Epidermal melanocyte (primary cell): ENCODE measurements around the gene LILRA2.
"Not testable (repeated sequence)": the region's sequence is repeated elsewhere in the genome, so short reads cannot be mapped to it uniquely, and the experiment has no call there.

Experiments used
- DNase-seq: peaks from one replicate; pipeline ENCODE4 v3.0.0; 2011; ENCODE audit warnings: low spot score; ENCODE audit not compliant: insufficient read length

Gene LILRA2

DNA sequence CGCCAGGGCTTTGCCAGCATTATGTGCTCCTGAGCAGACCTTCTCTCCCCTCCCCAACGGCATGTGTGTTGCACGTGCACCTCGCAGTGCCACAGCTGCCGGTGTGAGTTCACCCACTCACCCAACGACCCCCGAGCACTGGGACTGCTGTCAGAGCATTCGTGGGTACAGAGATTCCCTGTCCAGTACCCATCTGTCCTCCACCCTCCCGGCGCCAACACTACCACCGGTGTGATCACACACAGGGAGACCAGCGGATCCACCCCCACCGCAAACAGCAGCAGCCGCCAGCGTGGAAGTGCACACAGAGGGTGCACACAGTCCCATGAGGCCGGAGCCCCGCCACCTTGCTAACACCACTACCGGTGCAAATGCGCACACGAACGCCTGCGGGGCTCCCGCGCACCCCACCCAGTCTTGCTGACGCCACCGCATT lies 35.8 kb downstream of the LILRA2 start:
- DNase-seq = no peak

- no peak for DNase-seq
Measured at GRCh38 chr19:54612428-54612827, 38.8 kb downstream of the LILRA2 start.

GRCh38 chr19:54614726-54615125 lies 41.1 kb downstream of the LILRA2 start:
- no peak for DNase-seq

DNA sequence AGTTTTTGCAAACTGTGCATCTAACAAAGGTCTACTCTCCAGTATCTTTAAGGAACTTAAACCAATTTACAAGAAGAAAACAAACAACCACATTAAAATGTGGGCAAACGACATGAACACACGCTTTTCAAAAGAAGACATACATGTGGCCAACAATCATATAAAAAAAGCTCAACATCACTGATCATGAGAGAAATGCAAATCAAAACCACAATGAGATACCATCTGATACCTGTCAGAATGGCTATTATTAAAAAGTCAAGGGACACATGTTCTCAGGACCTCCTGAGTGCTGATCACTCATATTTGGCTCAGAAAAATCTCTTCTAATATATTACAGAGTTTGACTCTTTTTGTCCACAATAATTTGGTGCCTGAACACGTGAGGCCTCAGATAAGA lies 42.5 kb downstream of the LILRA2 start:
- no peak for DNase-seq

GRCh38 chr19:54616821-54617560 lies 43.4 kb downstream of the LILRA2 start:
- no peak for DNase-seq

- no peak for DNase-seq
Measured at GRCh38 chr19:54620464-54620863, 46.9 kb downstream of the LILRA2 start.

DNA sequence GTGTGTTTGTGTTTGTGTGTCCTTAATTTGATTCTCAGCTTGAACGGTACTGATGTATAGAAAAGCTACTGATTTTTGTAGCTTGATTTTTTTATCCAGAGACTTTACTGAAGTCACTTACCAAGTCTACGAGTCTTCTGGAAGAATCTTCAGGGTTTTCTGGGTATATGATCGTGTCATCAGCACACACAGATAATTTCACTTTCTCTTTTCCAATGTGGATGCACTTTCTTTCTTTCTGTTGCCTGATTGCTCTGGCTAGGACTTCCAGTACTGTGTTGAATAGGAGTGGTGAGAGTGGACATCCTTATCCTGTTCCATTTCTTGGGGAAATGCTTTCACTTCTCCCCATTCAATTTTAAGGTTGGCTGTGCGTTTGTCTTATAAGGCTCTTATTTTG lies 48.8 kb downstream of the LILRA2 start:
- DNase-seq = no peak

- not testable (repeated sequence) for DNase-seq
Measured at GRCh38 chr19:54624234-54624633, 50.6 kb downstream of the LILRA2 start.

- DNase-seq = not testable (repeated sequence)
Measured at GRCh38 chr19:54624934-54625730, 51.5 kb downstream of the LILRA2 start.

GRCh38 chr19:54626757-54627156 lies 53.2 kb downstream of the LILRA2 start:
- DNase-seq = no peak

- not testable (repeated sequence) for DNase-seq
Measured at GRCh38 chr19:54627912-54628311, 54.3 kb downstream of the LILRA2 start.

DNA sequence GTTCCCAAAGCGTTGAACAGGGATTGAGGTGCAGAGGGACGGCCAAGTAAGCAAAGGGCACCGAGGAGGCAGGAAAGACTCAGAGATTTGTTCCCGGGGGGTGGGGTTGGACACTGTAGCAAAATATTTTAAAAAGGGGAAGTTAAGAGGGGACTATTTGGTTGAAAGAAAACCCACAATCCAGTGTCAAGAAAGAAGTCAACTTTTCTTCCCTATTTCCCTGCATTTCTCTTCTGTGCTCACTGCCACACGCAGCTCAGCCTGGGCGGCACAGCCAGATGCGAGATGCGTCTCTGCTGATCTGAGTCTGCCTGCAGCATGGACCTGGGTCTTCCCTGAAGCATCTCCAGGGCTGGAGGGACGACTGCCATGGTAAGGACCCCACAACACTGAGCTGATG lies 56.7 kb downstream of the LILRA2 start, which contains the start of gene LILRB1:
Gene LILRB1, plus strand, starts transcription at position 223 of the 400 bp plus-strand sequence. CDS start 590 bp downstream, outside the sequence.
- not testable (repeated sequence) for DNase-seq

- no peak for DNase-seq
Measured at GRCh38 chr19:54630782-54631181, 57.2 kb downstream of the LILRA2 start.

DNA sequence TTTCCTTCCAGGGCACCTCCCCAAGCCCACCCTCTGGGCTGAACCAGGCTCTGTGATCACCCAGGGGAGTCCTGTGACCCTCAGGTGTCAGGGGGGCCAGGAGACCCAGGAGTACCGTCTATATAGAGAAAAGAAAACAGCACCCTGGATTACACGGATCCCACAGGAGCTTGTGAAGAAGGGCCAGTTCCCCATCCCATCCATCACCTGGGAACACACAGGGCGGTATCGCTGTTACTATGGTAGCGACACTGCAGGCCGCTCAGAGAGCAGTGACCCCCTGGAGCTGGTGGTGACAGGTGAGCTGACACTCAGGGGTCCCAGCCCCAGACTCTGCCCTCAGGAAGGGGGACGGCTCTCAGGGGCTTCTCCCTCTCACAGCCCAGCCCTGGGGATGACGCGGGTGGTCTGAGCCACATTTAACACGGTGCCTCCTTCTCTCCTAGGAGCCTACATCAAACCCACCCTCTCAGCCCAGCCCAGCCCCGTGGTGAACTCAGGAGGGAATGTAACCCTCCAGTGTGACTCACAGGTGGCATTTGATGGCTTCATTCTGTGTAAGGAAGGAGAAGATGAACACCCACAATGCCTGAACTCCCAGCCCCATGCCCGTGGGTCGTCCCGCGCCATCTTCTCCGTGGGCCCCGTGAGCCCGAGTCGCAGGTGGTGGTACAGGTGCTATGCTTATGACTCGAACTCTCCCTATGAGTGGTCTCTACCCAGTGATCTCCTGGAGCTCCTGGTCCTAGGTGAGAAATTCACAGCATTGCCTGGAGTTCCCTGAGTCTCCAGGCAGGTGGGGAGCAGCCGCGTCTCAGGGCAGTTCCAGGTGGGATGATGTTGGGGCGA lies 58.1 kb downstream of the LILRA2 start:
- not testable (repeated sequence) for DNase-seq

- not testable (repeated sequence) for DNase-seq
Measured at GRCh38 chr19:54632517-54632916, 58.9 kb downstream of the LILRA2 start.

- DNase-seq = no peak
Measured at GRCh38 chr19:54633401-54633800, 59.8 kb downstream of the LILRA2 start.

DNA sequence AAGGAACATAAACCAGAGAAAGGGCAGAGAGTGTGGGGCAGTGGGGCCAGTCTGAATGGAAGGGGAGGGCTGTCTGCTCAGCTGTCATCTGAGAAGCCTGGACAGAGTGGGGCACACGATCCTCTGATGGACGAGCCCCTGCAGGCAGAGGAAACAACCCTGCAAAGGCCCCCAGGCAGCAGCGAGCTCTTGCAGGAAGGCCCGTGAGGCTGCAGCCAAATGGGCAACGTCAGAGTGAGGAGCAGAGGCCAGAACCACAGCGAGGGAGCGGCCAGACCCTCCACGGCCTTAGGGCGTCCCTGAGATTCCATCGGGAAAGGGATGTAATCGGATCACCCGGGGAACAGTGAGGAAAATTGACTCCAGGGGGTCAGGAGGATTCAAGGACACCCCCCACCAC lies 62.5 kb downstream of the LILRA2 start:
- not testable (repeated sequence) for DNase-seq

DNA sequence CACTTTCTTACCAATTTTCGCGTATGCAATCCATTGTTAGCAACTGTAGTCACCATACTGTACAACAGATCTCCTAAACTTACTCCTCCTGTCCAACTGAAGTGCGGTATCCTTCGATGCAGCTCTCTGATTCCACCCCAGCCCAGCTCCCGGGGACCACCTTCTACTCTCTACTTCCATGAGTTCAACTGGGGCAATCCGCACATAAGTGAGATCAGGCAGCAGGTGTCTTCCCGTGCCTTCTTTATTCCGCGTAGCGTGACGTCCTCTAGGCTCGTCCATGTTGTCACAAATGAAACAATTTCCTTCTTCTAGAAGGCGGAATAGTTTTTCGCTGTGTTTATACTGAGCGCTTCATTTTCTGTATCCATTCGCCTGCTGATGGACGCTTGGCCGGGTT lies 65.1 kb downstream of the LILRA2 start:
- no peak for DNase-seq
